IMR-90 (cell line): ENCODE measurements around the gene SPRED3. TPM values are rescaled to one million over a fixed set of nuclear protein-coding genes. Genes with fewer than 3 reads are reported as not detected.

Experiments
- ATAC-seq: fragments of 200-7000 bp; cut with Tn5 transposase; 2 replicates; pipeline ENCODE4 v1.9.1; 2020; ENCODE audit warnings: low read depth, mild to moderate bottlenecking, moderate library complexity
- BruUV-seq: library from RNA; stranded (reverse); fragments of 400-500 nt; replicated peaks from 2 replicates; lab custom pipeline; 2021; lab: Mats Ljungman, UMichigan
- CTCF ChIA-PET: fragments of 300-600 bp; formaldehyde crosslinking; extraction: SDS; loops from one replicate; lab custom pipeline; 2021; ENCODE audit warnings: antibody characterized with exemption; lab: Yijun Ruan, JAX
- POLR2A ChIA-PET: fragments of 300-600 bp; sonication (Branson Sonifier 250); formaldehyde crosslinking; loops from one replicate; lab custom pipeline; 2022; ENCODE audit warnings: antibody characterized with exemption; ENCODE audit not compliant: unreplicated experiment; lab: Charles Lee
- DNase-seq: peaks from one replicate; pipeline ENCODE4 v3.0.0; 2013
- H2AFZ ChIP-seq: replicated peaks from 2 replicates; pipeline ENCODE3; 2013; ENCODE audit warnings: low read length, mild to moderate bottlenecking; ENCODE audit not compliant: poor library complexity
- H2AK5ac ChIP-seq: 2 replicates; pipeline ENCODE4 v1.6.1; 2013; ENCODE audit warnings: low read depth, low read length, inconsistent platforms
- H2AK9ac ChIP-seq: replicated peaks from 2 replicates; pipeline ENCODE3; 2013; ENCODE audit warnings: mild to moderate bottlenecking, low read depth, low read length, moderate library complexity; ENCODE audit not compliant: poor library complexity
- H2BK120ac ChIP-seq: 2 replicates; pipeline ENCODE4 v1.6.1; 2013; ENCODE audit warnings: low read depth, low read length, inconsistent platforms
- H2BK15ac ChIP-seq: 3 replicates; pipeline ENCODE4 v1.6.1; 2013; ENCODE audit warnings: low read depth, low read length, inconsistent platforms
- H2BK20ac ChIP-seq: 2 replicates; pipeline ENCODE4 v1.6.1; 2013; ENCODE audit warnings: low read depth, mild to moderate bottlenecking, inconsistent platforms, low read length, moderate library complexity
- H2BK5ac ChIP-seq: 2 replicates; pipeline ENCODE4 v1.6.1; 2013; ENCODE audit warnings: mild to moderate bottlenecking, low read depth, low read length, inconsistent platforms; ENCODE audit not compliant: poor library complexity, severe bottlenecking
- H3K14ac ChIP-seq: replicated peaks from 2 replicates; pipeline ENCODE4 v1.6.1; 2013; ENCODE audit warnings: low read depth, low read length, inconsistent platforms
- H3K18ac ChIP-seq: 2 replicates; pipeline ENCODE4 v1.6.1; 2013; ENCODE audit warnings: low read depth, low read length, control low read depth
- H3K23ac ChIP-seq: 2 replicates; pipeline ENCODE4 v1.6.1; 2013; ENCODE audit warnings: low read depth, low read length, inconsistent platforms
- H3K27ac ChIP-seq: 2 replicates; pipeline ENCODE4 v1.5.1; 2013; ENCODE audit warnings: mild to moderate bottlenecking, control low read depth, low read length; ENCODE audit not compliant: insufficient read depth
- H3K27me3 ChIP-seq: 2 replicates; pipeline ENCODE4 v1.6.1; 2013; ENCODE audit warnings: low read length; ENCODE audit not compliant: control insufficient read depth, insufficient read depth
- H3K36me3 ChIP-seq: 2 replicates; pipeline ENCODE4 v1.6.1; 2013; ENCODE audit warnings: low read length, mixed read lengths; ENCODE audit not compliant: control insufficient read depth, insufficient read depth
- H3K4ac ChIP-seq: 2 replicates; pipeline ENCODE4 v1.6.1; 2013; ENCODE audit warnings: low read depth, low read length, inconsistent platforms
- H3K4me1 ChIP-seq: 2 replicates; pipeline ENCODE4 v1.6.1; 2013; ENCODE audit warnings: low read length, mixed read lengths; ENCODE audit not compliant: control insufficient read depth, insufficient read depth
- H3K4me2 ChIP-seq: 2 replicates; pipeline ENCODE4 v1.6.1; 2013; ENCODE audit warnings: low read depth, mild to moderate bottlenecking, control low read depth, low read length, moderate library complexity
- H3K4me3 ChIP-seq: 2 replicates; pipeline ENCODE4 v1.5.1; 2013; ENCODE audit warnings: low read depth, mild to moderate bottlenecking, control low read depth, low read length, moderate library complexity; ENCODE audit not compliant: insufficient read depth
- H3K56ac ChIP-seq: 2 replicates; pipeline ENCODE4 v1.6.1; 2013; ENCODE audit warnings: low read length, inconsistent platforms; ENCODE audit not compliant: insufficient read depth; ENCODE audit errors: extremely low read depth
- H3K79me1 ChIP-seq, 2 experiments: 2 replicates each; pipeline ENCODE4 v1.6.1; 2013; ENCODE audit warnings: low read length in 2 of 2, inconsistent platforms in 1 of 2, low read depth in 1 of 2
- H3K9ac ChIP-seq: 2 replicates; pipeline ENCODE4 v1.6.1; 2013; ENCODE audit warnings: low read depth, low read length, control low read depth
- H3K9me1 ChIP-seq: 2 replicates; pipeline ENCODE4 v1.6.1; 2013; ENCODE audit warnings: low read length, inconsistent platforms; ENCODE audit not compliant: insufficient read depth
- H3K9me3 ChIP-seq: 2 replicates; pipeline ENCODE4 v1.6.1; 2013; ENCODE audit warnings: low read length; ENCODE audit not compliant: control insufficient read depth, insufficient read depth
- H4K20me1 ChIP-seq: 2 replicates; pipeline ENCODE4 v1.6.1; 2013; ENCODE audit warnings: low read length, inconsistent platforms; ENCODE audit not compliant: insufficient read depth
- H4K5ac ChIP-seq: 2 replicates; pipeline ENCODE4 v1.6.1; 2013; ENCODE audit warnings: mild to moderate bottlenecking, low read depth, low read length, control low read depth
- H4K8ac ChIP-seq, 2 experiments: 2 replicates each; pipeline ENCODE4 v1.6.1; 2013; ENCODE audit warnings: low read depth in 2 of 2, low read length in 2 of 2, control low read depth in 1 of 2, inconsistent platforms in 1 of 2
- H4K91ac ChIP-seq: 2 replicates; pipeline ENCODE4 v1.6.1; 2013; ENCODE audit warnings: low read depth, low read length, inconsistent platforms; ENCODE audit not compliant: insufficient read depth
- BHLHE40 ChIP-seq: fragments of 150-350 bp; IDR thresholded peaks from 2 replicates; pipeline ENCODE4 v1.6.1; 2016; ENCODE audit warnings: mild to moderate bottlenecking, low read depth, low read length
- CEBPB ChIP-seq: IDR thresholded peaks from 2 replicates; pipeline ENCODE4 v1.6.1; 2012; ENCODE audit warnings: low read depth, low read length, improper control_type of control experiment
- MXI1 ChIP-seq: IDR thresholded peaks from 2 replicates; pipeline ENCODE4 v1.6.1; 2012; ENCODE audit warnings: low read depth, mild to moderate bottlenecking, low read length, moderate library complexity, borderline replicate concordance
- NFE2L2 ChIP-seq: fragments of 150-350 bp; IDR thresholded peaks from 2 replicates; pipeline ENCODE4 v1.6.1; 2016; ENCODE audit warnings: low read depth, mild to moderate bottlenecking, low read length
- RAD21 ChIP-seq: IDR thresholded peaks from 2 replicates; pipeline ENCODE4 v1.6.1; 2012; ENCODE audit warnings: low read length, improper control_type of control experiment
- WGBS, 2 experiments: methylation state at CpG; one replicate each; pipeline versions ENCODE4 v1.1.5 to v1.1.7; 2013; ENCODE audit warnings: missing lambda C conversion rate in 2 of 2; ENCODE audit not compliant: insufficient read length in 1 of 2; ENCODE audit errors: extremely low coverage in 2 of 2; 5-methylcytosine and 5-hydroxymethylcytosine counted together
- dilution Hi-C: fragments of 300-500 bp; cut with HindIII; formaldehyde crosslinking; loops from one replicate; pipeline ENCODE4 v1.14.3; 2018; ENCODE audit warnings: low sequenced_read_pairs; ENCODE audit not compliant: unreplicated experiment
- in situ Hi-C: fragments of 300-500 bp; cut with MboI; formaldehyde crosslinking; loops from 3 replicates; pipeline ENCODE4 v1.14.3; 2019; ENCODE audit warnings: low sequenced_read_pairs, inconsistent platforms, mixed read lengths
- intact Hi-C: fragments of 100-400 bp; cut with micrococcal nuclease; formaldehyde crosslinking; loops from 2 replicates; pipeline ENCODE4 v1.10.0; 2022
- polyA plus RNA-seq, 3 experiments: library from polyadenylated mRNA; depleted of rRNA; stranded (reverse); fragments of >200 nt; gene quantifications; 2 replicates each; pipeline ENCODE4 v1.2.3, GENCODE V29; 2012; ENCODE audit warnings: low replicate concordance in 1 of 3
- total RNA-seq: library from RNA; depleted of rRNA; stranded (reverse); fragments of >200 nt; gene quantifications from 2 replicates; pipeline ENCODE4 v1.2.3, GENCODE V29; 2012

Gene SPRED3
- total and polyA plus RNA-seq, 2 of the 4 experiments (the other 2 are of a cell fraction), result 0.90 to 7.9 TPM

DNA sequence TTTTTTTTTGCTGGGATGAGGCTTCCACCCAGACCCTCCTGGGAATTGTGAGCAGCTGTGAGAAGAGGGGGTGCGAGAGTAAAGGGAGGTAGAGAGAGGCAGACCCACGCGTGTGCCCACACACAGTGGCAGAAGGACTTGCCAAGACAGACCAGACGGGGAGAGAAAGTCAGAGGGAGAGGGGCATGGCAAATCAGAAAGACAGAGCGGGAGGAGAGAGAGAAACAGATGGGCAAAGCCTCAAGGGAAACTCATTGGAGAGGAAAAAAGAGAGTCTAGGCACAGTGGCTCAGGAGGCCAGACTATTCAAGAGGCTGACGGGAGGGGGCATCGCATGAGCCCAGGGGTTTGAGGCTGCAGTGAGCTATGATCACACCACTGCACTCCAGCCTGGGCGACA, 35.9 kb upstream of the SPRED3 start:
- Histone ChIP-seq H3K4me1 (no peaks in the 10 kb centered on the region), H4K8ac (no peak overlapping the region), H3K9me1 (no peaks in the 10 kb centered on the region), H4K91ac (no peak overlapping the region), H3K79me1 (no peaks in the 10 kb centered on the region), H3K4me3 (no peak overlapping the region), H2AK9ac (no peak overlapping the region), H3K27me3 (peaks cover 23% of the 10 kb centered on the region; the same call in 1 of the 2 replicates), H4K20me1 (no peaks in the 10 kb centered on the region), H4K5ac (no peak overlapping the region), H2BK15ac (no peak overlapping the region), H3K4ac (no peak overlapping the region), H3K56ac (no peak overlapping the region), H3K23ac (no peak overlapping the region), H2BK20ac (no peak overlapping the region), H2BK5ac (no peak overlapping the region), H3K27ac (no peak overlapping the region), H3K36me3 (no peaks in the 10 kb centered on the region), H2AK5ac (no peak overlapping the region), H3K4me2 (no peak overlapping the region), H3K9me3 (no peaks in the 10 kb centered on the region), H3K18ac (no peak overlapping the region), H2BK120ac (no peak overlapping the region), H3K9ac (no peak overlapping the region), H2AFZ (no peak overlapping the region), H3K14ac (no peak overlapping the region)
- ChIA-PET POLR2A (no interaction called here), CTCF (no interaction called here)
- no peak for TF ChIP-seq MXI1
- no peak for TF ChIP-seq CEBPB
- no peak for TF ChIP-seq BHLHE40
- no peak for TF ChIP-seq NFE2L2
- TF ChIP-seq RAD21, result no peak
- intact Hi-C loops, result no loop called here
- 59% methylated on average over 5 of the region's 8 CpGs; no CpG with 5 or more reads in 1 of the 2 experiments for WGBS, 2 experiments
- DNase-seq (no peak), ATAC-seq (no peak)
- BruUV-seq, result no TSS peak
- dilution Hi-C loops, result no loop called here
- in situ Hi-C loops, result no loop called here
